ENCODE data around the gene GPATCH2L.

DNA sequence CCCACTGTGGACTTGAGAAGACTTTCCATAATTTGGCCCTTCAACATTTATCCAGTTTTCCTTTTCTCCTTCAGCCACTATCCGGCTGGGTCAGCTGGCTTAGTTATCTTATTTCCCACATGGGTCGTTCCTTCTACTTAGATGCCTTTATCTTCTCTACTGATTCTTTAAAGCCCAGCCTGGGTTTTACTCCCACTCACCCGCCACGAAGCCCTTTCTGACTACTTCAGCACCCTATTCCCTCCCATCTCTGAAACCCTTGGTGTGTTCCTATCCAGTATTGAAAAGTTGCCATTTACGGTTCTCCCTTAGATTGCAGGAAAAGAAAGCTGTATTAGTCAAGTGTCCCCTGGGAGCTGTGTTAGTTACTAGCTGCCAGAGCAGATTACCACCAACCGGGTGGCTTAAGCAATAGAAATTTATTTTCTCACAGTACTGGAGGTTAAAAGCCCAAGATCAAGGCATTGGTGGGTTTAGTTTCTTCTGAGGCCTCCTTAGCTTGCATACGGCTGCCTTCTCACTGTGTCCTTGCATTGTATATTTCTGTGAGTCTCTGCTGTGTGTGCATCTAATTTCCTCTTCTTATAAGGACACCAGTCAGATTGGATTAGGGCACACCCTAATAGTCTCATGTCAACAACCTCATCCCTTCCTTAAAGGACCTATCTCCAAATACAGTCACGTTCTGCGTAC, 105.5 kb downstream of the GPATCH2L start:
- no peak for TF ChIP-seq CHD4 (IDR thresholded peaks at IDR 0.05; ENCODE audit: borderline replicate concordance)
- TF ChIP-seq EP300 (IDR thresholded peaks at IDR 0.05), result no peak
- TF ChIP-seq, protein P1, sequence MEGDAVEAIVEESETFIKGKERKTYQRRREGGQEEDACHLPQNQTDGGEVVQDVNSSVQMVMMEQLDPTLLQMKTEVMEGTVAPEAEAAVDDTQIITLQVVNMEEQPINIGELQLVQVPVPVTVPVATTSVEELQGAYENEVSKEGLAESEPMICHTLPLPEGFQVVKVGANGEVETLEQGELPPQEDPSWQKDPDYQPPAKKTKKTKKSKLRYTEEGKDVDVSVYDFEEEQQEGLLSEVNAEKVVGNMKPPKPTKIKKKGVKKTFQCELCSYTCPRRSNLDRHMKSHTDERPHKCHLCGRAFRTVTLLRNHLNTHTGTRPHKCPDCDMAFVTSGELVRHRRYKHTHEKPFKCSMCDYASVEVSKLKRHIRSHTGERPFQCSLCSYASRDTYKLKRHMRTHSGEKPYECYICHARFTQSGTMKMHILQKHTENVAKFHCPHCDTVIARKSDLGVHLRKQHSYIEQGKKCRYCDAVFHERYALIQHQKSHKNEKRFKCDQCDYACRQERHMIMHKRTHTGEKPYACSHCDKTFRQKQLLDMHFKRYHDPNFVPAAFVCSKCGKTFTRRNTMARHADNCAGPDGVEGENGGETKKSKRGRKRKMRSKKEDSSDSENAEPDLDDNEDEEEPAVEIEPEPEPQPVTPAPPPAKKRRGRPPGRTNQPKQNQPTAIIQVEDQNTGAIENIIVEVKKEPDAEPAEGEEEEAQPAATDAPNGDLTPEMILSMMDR (IDR thresholded peaks at IDR 0.05), result no peak

Data from A549 (cell line).